EH (cell line): ENCODE measurements around the gene MEF2C.
"Not testable (repeated sequence)": the region's sequence is repeated elsewhere in the genome, so short reads cannot be mapped to it uniquely, and the experiment has no call there.

ENCODE experiments used
- DNase-seq: peaks from one replicate; pipeline ENCODE4 v3.0.0-alpha.2; 2015; ENCODE audit warnings: low read depth

The MEF2C gene

DNA sequence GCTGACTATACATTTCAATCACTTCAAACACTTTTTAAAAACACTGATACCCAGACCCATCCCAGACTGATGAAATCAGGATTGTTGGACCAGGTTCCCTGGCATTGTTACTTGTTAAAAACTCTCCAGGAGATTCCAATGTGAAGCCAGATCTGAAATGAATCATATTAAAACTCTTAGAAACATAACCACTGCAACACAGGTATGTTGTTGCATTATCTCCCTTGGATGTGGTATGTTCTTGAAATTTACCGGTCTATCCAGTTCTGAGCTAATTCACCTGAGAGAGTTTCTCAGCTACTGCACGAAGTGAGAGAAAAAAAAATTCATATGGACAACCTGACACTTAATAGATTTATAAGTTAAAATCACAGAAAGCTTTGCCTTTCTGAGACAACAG, 21.8 kb downstream of the MEF2C start:
- DNase-seq, result no peak

DNA sequence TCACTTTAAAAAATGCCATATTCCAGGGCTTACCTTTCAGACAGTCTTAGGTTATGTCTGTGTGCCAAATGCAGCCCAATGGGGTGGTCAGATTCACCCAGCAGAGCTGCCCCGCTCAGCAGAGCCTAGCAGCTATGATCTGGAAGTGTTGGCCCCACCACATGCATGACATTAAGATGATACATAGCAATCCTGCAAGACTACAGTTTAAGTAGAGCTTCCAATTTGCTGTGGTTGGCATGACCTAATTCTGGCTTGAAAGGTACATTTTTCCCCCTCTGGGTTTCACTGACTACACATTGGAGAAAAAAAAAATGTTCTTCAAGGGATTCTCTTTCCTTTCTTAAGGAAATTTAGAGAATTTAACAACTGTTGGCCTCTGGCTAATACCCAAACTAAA, 22.5 kb downstream of the MEF2C start:
- DNase-seq, result peak; percentile 12

DNA sequence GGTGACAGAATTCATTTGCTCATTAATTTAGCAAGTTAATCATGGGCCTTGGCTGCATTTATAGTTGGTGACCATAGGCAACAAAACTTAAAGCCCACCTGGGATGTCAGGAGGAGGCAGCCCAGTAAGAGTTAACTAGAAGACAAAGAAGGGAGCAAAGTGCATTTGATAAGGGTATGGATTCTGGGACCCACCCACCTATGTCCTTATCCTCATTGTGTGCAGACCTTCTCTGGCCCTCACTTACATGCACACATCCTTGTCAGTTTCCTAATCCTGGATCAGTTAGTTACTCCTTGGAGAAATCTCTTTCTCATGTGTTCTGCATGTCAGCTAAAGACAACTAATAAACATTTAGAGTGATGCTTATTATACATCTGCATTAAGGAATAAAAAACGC, 24.6 kb downstream of the MEF2C start:
- DNase-seq, result no peak

DNA sequence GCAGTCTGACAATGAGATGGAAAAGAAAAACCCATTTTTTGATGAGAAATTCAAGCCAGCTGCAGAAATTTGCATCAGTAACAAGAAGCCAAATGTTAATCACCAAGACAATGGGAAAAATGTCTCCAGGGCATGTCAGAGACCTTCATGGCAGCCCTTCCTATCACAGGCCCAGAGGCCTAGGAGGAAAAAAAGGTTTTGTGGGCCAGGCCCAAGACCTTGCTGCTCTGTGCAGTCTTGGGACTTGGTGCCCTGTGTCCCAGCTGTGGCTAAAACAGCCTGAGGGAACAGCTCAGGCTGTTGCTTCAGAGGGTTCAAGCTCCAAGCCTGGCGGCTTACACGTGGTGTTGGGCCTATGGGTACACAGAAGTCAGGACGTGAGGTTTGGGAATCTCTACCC, 26.6 kb downstream of the MEF2C start:
- DNase-seq, result not testable (repeated sequence)

DNA sequence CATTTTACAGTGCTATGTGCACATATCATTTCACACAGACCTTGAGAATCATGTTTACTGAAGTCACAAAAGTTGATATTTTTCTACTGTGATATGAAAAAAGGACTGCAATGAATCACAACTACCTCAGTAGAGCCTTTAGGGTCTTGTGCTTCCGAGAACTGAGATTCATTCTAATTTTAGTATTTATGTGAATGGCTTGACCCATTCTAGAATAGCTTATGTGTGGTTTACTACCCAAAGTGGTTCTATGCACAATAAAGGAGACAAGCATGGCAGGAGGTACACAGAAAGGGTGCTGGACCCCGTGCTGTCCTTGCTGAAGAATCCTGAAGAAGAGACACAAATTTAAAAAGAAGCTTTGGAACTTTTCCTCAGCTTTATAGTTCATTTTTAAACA, 28.2 kb downstream of the MEF2C start:
- no peak for DNase-seq

DNA sequence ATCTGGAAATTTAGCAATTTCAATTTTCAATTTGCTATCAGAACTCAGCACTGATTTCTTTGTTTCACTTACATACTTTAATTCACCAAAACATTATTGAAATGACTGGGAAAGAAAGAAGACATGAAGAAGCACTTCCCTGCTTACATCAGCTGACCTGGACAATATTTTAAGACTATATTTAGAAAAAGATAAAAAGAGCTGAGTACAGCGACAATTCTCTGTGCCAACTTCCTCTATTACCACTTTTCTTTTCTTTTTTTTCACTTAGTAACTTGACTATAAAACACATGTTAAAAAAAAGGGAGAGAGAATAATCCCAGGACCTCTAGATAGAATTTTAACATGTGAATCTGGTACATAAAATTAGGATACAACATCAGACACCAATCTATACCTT, 35.6 kb downstream of the MEF2C start:
- DNase-seq, result no peak

DNA sequence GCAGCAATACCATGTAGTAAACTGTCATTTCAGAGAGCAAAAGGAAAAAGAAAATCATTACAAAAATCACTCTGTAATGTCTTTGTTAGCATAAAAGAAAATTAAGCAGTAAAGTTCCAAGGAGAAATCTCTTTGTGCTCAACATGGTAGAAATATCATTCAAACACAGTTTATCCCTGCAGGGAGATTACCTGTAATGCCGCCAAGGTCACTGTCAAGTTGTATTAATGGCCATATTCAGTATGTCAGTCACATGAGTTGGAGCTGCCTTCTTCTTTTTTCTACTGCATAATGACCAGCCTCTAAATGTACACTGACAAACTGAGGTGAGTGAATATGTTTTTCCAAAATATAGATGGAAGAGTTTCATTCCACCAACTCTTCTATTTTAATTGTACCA, 36.5 kb downstream of the MEF2C start:
- no peak for DNase-seq

DNA sequence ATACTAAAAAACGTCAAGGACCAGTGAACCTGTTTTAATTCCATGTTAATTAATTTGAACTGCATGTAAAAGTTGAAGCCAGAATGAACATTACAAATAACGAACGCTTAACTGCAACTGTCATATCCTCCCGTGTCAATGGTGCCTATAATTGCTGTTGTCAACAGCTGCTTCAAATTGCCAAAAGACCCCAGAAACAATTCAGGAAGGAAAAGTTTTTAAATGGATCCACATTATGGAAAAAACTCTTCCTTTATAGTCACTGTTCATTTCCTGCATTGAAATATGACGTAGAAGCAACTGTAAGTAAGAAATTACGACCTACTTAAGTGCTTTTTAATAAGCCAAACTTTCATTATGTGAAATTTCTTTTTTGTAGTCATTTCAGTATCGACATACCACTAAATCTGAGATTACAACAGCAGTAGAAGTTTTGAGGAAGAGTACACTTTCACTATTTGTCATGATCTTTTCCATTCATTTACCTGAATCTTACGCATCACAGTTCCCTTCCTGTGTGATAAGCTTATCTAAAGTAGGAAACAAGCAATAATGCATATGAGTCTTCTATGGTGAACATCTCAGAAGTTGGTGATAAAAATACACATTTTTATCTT, 37.8 kb downstream of the MEF2C start:
- no peak for DNase-seq

DNA sequence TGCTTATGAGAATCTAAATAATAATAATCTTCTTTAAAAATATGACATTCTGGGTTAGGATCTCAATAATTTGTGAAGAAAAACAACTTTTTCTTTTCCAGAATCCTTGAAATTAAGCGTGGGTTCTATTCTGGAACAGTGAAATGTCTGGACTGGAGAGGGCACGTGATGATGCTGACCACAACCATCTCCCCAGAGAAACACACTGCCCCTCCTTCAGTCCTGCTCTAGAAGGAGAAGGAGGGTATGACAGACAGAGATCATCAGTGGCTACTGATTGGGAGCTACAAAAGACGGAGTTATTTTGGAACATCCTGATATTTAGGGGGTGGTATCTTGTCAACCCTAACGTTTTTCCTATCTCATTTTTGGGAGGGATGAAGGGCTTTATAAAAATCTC, 40.2 kb downstream of the MEF2C start:
- DNase-seq, result no peak

DNA sequence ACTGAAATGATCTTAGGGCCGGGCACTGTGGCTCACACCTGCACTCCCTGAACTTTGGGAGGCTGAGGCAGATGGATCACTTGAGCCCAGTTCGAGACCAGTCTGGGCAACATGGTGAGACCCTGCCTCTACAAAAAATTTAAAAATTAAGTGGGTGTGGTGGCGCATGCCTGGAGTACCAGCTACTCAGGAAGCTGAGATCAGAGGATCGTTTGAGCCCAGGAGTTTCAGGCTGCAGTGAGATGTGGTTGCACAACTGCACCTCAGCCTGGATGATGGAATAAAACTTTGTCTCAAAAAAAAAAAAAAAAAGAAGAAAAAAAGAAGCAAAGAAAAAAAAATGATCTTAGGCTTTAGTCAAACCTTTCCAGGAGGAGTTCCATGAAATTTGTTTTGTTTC, 41.8 kb downstream of the MEF2C start:
- DNase-seq, result no peak

DNA sequence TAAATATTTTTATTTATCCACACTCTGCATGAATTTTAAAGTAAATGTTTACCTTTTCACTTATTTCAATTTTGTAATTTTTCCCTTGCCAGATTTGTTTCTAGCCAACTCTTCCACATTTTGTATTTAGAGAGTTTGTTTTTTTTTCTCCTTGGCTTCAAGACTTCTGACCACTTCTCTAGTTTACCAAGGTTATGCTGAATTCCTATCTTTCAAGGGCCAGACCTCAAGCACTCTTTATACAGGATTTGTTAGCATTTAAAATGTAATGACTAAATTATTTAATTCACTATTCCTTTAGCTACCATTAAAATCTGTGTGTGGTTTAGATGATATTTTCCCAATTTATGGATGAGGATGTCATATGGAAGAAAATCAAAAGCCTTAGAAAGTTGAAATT, 42.5 kb downstream of the MEF2C start:
- no peak for DNase-seq

DNA sequence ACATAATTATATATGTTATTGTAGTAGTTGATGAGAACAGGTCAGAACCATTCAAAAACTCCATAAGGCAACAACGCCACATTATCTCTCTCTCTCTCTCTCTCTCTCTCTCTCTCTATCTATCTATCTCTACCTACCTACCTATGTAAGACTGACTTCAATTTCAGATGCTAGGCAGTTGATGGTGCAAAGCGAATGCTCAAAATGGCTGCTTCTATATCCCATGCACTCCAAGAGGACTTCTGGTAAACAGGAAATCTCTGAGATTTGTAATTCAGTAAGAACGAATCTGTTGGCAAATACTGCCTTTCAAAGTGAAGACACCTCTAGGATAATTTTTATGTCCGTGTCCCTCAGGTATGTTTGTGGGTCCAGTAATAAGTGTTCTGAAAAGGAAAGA, 43.7 kb downstream of the MEF2C start:
- no peak for DNase-seq

DNA sequence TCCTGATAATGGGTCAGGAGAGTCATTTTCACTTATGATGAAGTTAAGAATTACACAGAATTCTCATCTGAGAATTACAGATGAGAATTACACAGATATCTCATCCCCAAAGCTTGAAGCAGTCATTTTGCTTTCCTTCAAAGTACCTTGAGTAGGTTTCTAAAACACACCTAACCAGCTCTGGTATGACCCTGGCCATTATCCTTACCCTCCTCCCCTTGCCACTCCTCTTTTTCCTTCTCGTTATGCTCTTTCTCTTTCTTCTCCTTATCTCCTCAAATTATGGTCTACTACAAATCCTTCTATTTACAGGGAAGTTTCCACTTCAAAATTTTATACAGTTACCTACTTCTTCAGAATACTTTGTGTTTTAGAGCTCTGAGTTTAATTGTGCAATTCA, 44.5 kb downstream of the MEF2C start:
- no peak for DNase-seq

DNA sequence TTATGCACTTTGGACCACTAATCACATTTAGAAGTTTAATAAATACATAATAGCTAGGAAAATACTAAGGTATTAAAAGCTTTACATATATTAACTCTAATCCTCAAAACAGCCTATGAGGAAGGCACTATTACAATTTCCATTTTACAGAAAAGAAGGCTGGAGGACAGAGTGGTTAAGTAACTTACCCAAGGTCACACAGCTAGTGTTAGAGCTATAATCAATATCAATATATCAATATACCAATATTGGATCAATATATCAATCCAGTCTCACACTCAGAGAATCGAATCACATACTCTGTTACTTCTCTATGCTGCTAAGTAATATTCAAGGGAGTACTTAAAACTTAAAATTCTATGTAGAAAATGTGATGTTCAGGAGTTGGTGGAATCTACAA, 45.2 kb downstream of the MEF2C start:
- DNase-seq, result no peak

DNA sequence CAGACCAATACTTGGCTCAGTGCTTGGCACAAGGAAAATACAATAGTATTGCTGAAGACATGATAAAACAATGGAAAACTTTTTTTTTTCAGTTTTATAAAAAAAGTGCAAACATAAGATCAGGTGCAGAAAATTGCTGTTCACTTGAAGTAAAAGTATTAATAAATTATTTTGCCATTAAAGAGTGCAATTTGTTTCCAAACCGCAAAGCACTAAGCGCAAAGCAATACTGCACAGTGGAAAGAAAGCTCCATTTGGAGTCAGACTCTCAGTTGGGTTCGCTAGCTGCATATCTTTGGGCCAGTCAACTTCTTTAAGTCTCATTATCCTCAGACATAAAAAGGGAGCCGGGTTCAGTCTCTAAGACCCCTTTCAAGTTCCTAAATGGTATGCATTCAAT, 45.8 kb downstream of the MEF2C start:
- DNase-seq, result no peak

DNA sequence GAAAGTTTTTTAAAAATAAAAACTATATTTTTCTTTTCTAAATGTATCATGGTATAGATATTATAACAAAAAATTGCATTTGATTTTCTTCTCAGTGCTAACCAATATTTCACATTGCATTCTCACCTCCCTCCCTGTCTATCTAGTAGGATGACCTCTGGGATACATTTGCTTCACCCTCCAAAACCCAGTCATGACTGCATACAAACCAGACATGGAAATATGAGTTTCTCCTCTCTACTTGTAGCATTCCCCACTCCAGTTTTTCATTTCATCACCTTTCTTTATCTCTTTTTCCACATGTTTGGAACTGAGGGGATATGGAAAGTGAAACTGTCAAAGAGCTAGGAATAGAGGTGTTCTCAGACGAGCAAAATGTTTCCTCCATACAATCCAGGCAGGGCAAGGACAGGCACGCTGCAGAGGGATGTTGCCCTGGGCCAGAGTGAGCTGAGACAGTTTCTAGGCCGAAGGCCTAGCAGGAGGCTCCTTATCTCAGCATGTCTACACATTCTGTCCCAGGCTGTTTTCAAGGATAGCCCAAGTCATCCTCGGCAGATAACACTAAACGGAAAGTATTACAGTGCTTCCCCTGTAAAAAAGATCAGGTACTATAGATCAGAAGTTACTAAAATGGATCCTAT, 46.7 kb downstream of the MEF2C start:
- DNase-seq, result no peak

DNA sequence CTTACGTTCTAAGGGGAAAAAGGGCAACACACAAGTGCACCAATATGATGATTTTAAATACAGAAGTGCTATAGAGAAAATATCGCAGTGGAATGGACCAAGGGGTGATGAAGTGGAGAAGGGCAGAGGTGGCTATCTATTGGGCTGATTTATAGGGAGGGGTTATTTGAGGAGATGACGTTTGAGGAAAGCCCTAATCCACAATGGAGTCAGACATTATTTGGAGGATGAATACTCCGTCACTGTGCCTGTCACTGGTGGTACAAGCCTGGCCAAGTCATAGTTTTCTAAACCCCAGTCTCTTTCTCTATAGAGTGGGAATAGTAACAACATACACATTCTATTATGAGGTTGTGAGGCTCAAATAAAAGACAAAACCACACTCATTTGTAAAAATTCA, 48.5 kb downstream of the MEF2C start:
- DNase-seq, result no peak

DNA sequence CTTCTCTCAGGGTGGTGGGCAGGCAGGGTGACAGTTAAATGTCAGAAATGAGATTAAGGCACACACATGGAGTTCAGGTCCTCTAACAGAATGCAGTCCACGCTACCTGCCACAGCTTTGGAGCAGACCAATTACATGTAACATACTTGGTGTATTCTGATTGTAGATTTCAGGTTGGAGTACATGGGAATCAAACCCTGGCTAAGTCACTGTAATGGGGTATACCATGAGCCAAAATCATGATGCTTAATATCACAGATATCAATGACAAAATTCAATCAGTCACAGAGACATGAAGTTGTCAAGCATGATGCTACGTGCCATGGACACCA, 48.9 kb downstream of the MEF2C start:
- DNase-seq, result no peak

DNA sequence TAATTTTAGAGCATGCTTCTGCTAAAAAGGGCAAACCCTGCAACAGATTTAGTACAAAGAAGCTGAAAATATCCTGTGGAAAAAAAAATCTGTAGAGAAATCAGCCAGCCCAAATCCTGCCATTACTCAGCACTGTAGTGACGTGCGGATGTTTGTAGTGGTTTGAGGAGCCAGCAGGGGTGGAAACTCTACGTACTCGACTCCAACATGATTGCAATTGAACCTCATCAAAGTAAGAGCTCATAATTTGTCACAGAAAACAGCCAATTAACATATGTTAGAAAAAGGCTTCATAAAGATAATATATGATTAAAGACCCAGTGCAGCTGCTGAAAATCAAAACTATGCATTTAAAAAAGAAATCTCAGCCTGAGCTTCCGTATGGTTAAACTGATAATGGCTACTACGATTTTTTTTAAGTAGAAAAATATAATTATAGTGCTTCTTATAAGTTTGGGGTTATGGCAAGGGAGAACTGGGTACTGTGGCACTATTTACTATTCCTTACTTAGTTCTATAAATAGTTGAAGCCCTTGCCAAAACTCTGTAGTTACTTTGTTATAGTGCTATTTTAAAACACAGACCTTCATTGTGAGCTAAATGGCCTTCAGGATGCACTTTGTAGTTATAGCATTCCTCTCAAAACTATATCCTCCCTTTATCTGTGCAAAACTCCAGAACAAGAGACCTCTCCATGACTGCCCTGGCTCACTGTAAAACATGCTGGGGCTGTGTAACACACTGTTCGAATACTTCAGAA, 49.4 kb downstream of the MEF2C start:
- peak; percentile 30 for DNase-seq

DNA sequence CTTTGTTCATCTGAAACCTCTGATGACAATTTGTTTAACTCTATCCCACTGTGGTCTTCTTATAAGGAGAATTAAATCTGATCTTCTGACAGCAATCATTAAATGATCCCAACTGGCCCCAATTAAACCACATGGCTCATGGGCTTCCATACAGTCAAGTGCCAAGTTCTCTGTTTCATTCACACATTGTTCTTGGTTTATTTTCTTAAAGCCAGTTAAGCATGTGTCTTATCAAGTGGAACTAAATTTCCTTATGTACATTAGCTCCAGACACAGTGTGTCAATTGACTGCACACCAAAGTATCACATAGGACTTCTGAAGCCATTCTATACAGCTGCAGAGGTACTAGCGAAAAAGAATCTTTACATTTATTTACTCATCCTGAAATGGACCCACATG, 51.2 kb downstream of the MEF2C start:
- no peak for DNase-seq

DNA sequence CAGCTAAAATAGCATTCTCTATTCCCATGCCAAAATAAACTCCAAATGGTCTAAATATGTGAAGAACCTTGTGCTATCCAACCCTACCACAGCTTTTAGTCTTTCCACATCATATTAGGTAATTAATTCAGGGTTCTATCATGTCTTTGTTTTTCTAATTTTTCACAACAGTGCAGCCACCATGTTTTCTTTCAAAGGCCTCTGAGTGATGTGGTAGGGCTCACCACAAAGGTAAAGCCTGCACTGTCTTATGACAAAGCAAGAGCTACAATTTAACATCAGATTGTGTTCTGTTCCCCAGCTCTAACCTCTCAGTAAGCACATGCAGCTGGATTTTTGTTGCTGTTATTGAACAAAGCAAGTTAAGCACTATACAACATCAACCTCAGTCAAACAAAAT, 52.4 kb downstream of the MEF2C start:
- DNase-seq, result no peak

DNA sequence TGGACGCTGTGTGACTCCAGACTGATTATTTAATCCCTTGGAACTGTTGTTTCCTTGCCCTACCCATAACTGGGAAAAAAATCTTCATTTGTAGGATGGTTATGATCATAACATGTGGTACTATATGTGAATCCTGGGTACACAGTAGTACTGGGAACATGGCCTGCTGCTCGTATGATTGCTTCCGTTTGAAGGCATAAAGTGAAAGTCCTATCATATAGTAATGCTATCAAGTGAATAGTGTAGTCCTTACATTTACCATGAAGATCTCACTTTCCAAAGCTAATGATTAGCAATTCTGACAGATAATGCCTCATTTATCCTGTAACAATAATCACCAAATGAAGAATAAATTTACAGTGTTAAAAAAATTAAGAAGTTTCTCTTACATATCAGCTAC, 53.2 kb downstream of the MEF2C start:
- no peak for DNase-seq

DNA sequence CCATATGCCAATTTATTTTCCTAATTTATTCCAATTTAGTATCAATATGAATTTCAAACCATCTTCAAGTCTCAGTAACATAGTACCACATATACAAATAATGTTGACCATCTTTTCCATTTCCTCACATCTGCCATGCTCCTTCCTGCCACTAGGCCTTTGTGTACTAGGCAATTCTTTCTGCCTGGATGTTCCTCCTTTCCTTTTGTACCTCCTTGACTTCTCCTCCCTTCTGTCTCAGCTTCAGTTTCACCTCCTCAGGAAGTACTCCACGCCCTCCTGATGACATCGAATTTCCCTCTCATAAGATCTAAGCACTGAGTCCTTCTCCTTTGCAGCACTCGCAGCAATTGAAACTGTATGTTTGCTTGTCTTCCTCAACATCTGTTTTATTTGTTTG, 53.9 kb downstream of the MEF2C start:
- no peak for DNase-seq

DNA sequence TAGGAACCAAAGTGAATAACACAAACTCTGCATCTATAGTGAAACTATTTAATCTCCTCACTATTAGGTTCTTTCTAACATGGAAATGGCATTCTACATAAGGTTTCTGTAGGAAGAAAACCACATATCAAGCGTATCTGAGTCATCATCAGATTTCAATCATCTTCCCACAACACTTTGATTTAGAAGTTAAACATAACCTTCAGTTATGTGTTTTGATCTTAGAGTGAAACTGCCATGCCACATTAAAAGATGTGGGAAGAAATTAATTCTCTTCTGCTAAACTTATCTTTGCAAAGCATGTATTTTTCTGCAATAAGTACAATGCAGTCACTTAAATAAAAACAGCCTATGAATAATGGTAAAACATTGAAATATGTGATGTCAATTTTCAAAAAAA, 55.0 kb downstream of the MEF2C start:
- peak; percentile 4 for DNase-seq
